Thymus (tissue), 11 donors: ENCODE results near the gene FGF13. TPM values are rescaled to one million over a fixed set of nuclear protein-coding genes. Genes with fewer than 3 reads are reported as not detected.

Experiments
- DNase-seq, 9 donors: peaks; one replicate each; pipeline ENCODE4 v3.0.0-alpha.2; 2013; ENCODE audit warnings: low spot score in 9 of 9, low read depth in 6 of 9, missing footprints in 1 of 9
- H3K27ac ChIP-seq, 2 donors: one replicate each; pipeline ENCODE4 v1.5.1; 2013; ENCODE audit warnings: control low read depth in 1 of 2, low read depth in 1 of 2, low read length in 1 of 2, mild to moderate bottlenecking in 1 of 2, moderate library complexity in 1 of 2
- H3K27me3 ChIP-seq, 2 donors: one replicate each; pipeline ENCODE4 v1.5.1; 2013; ENCODE audit warnings: low read length in 1 of 2; ENCODE audit not compliant: control insufficient read depth in 2 of 2, insufficient read depth in 1 of 2
- H3K36me3 ChIP-seq, 2 donors: one replicate each; pipeline ENCODE4 v1.5.1; 2013; ENCODE audit warnings: low read length in 1 of 2, mild to moderate bottlenecking in 1 of 2, moderate library complexity in 1 of 2; ENCODE audit not compliant: control insufficient read depth in 2 of 2, insufficient read depth in 2 of 2
- H3K4me1 ChIP-seq, 2 donors: one replicate each; pipeline ENCODE4 v1.5.1; 2013; ENCODE audit warnings: low read length in 2 of 2; ENCODE audit not compliant: control insufficient read depth in 2 of 2, insufficient read depth in 2 of 2
- H3K4me3 ChIP-seq, 2 donors: one replicate each; pipeline ENCODE4 v1.5.1; 2013; ENCODE audit warnings: low read length in 2 of 2, control low read depth in 1 of 2, mild to moderate bottlenecking in 1 of 2
- H3K9me3 ChIP-seq, 2 donors: one replicate each; pipeline ENCODE4 v1.5.1; 2013; ENCODE audit warnings: low read length in 1 of 2, mild to moderate bottlenecking in 1 of 2; ENCODE audit not compliant: control insufficient read depth in 2 of 2, insufficient read depth in 1 of 2
- WGBS: extraction: QIAGEN DNeasy Blood & Tissue Kit; methylation state at CpG from one replicate; pipeline ENCODE4 v1.1.7; 2013; 5-methylcytosine and 5-hydroxymethylcytosine counted together
- polyA plus RNA-seq: library from polyadenylated mRNA; stranded (reverse); fragments of 200-250 nt; gene quantifications from one replicate; pipeline ENCODE4 v1.2.3, GENCODE V29; 2013
- total RNA-seq: library from RNA; stranded (reverse); fragments of 120-200 nt; gene quantifications from one replicate; pipeline ENCODE4 v1.2.4, GENCODE V29; 2013
- donor health status: healthy.

FGF13 gene
- total and polyA plus RNA-seq, 2 donors, result 1.1 to 2.4 TPM

DNA sequence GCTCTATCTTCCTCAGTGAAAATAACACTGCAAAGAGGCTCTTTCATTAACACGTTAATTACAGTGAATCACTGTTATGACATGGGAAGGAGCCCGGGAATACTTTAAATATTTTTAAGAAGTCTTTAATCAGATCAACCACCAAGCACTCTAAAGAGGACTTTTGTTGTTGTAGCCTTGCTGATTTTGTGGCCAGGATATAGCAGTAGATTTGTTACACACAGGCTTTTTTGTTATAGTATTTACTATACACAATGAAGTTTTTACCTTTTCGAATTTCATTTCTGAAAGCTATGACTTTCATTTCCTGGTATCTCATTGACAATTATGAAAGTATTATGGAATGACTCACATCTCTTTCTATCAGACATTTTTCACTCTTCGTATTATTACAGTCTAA lies 20.3 kb downstream of the FGF13 start:
- 92% methylated on average over 4 of the region's 4 CpGs for WGBS
- Histone ChIP-seq H3K9me3 (no peaks in the 10 kb centered on the region), H3K27ac (no peak overlapping the region)

DNA sequence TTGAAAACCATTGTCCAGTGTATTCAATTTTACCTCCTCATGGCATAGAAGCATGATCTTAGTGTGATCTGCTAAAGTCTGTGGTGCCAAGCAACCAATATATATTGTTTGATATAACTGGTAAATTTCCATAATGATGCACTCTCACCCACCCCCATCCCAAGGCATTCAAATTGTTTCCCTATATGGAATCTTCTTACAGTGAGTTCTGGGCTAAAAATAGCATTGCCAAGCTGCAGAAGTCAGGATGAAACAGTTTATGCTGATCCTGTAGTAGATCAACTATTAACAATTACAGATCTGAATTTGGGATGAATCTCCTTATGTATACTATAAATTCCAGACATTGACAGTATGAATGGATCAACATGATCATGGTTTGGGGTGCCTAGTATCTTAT lies 20.9 kb downstream of the FGF13 start:
- H3K27ac ChIP-seq, result no peak overlapping the region
- H3K4me3 ChIP-seq, result no peak overlapping the region
- H3K27me3 ChIP-seq, result no peaks in the 10 kb centered on the region
- no peaks in the 10 kb centered on the region for H3K9me3 ChIP-seq
- H3K4me1 ChIP-seq, result no peaks in the 10 kb centered on the region
- DNase-seq, result no peak
- H3K36me3 ChIP-seq, result no peaks in the 10 kb centered on the region

More for the DNA sequence above, 20.3 kb downstream of the FGF13 start:
- Histone ChIP-seq H3K36me3 (no peaks in the 10 kb centered on the region), H3K4me1 (no peaks in the 10 kb centered on the region), H3K27me3 (no peaks in the 10 kb centered on the region), H3K4me3 (no peak overlapping the region)
- no peak for DNase-seq

DNA sequence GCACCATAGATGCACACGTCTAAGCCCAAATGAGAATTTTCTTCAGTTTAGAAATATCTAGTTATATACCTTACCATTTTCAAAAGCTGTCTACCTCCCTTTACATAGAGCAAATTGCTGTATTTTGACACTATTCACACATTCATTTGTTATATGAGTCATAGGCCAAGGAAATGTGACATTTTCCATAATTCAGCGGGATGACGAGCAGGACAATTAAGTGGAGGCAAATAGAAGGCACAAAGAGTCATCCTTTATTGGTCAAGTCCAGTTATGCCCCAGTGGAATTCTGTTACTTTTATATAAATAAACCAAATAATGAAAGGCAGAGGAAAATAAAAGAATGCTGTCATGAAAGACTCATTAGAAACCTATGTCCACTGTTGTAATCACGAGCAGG lies 27.9 kb downstream of the FGF13 start:
- Histone ChIP-seq H3K4me1 (no peaks in the 10 kb centered on the region), H3K27ac (no peak overlapping the region), H3K27me3 (no peaks in the 10 kb centered on the region), H3K36me3 (no peaks in the 10 kb centered on the region), H3K4me3 (no peak overlapping the region), H3K9me3 (no peaks in the 10 kb centered on the region)
- no peak for DNase-seq
- 94% methylated on average over 4 of the region's 4 CpGs for WGBS

DNA sequence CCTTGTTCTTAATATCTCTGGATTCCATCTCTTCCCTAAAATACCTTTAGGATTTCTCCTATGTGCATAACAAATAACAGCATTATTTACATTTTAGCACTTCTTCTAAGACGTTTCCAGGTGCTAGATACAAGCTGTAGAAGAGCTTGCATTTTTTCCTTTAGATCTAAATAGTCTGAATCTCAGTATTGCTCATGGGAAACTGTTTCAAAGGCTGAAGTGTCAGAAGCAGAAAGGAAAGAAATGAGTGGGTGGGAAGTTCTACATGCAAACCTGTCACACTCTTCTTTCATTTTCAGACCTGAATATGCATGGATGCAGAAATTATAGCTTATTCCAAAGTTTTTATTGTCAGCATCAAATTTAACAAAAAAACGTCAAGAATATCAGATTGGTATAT lies 41.8 kb downstream of the FGF13 start:
- no peak for DNase-seq
- Histone ChIP-seq H3K27ac (no peak overlapping the region), H3K4me1 (no peaks in the 10 kb centered on the region), H3K4me3 (no peak overlapping the region), H3K36me3 (no peaks in the 10 kb centered on the region), H3K9me3 (no peaks in the 10 kb centered on the region), H3K27me3 (no peaks in the 10 kb centered on the region)
- WGBS, result 44% methylated on average over 2 of the region's 2 CpGs

DNA sequence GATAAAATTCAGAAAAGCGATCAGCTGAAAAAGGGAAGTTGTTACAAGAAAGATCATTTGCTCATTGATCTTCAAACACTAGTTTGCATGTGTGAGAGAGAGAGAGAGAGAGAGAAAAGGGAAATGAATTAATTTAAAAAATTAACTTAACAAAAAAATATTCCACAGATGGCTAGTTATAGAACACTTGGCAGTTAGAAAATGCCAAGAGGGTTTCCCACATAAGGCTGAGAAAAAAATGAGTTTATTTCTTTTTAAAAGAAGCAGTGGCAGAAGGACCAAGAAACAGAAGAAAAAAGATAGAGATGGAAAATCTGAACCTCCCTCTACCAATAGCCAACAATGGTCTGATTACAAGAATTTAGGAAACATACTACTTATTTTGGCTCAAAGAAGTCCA lies 47.1 kb downstream of the FGF13 start:
- Histone ChIP-seq H3K27ac (no peak overlapping the region), H3K36me3 (no peaks in the 10 kb centered on the region), H3K4me1 (no peaks in the 10 kb centered on the region), H3K9me3 (no peaks in the 10 kb centered on the region), H3K27me3 (no peaks in the 10 kb centered on the region), H3K4me3 (no peak overlapping the region)
- DNase-seq, result no peak
- 85% methylated on average over 1 of the region's 1 CpG for WGBS

DNA sequence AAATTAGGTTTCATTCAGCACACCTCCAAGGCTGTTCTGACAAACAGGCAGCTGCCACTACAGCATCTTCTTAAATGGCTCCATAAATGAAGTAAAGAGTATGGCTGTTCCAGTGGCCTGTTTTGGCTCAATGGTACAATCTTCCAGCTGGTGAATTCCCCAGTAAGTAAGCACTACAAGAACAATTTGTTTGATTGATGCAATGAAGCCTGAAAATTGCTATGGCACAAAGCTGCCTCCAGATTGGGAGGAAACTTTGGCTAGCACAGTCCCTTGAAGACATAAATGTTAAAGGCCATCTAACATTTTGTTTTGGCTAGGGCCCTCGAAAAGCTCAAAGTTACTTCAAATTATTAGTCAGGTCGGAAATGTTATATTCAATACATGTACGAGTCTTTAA lies 47.5 kb downstream of the FGF13 start:
- no peaks in the 10 kb centered on the region for H3K36me3 ChIP-seq
- H3K27ac ChIP-seq, result no peak overlapping the region
- no peaks in the 10 kb centered on the region for H3K9me3 ChIP-seq
- no peak for DNase-seq
- H3K4me1 ChIP-seq, result no peaks in the 10 kb centered on the region
- no peak overlapping the region for H3K4me3 ChIP-seq
- WGBS, result 94% methylated on average over 3 of the region's 3 CpGs
- no peaks in the 10 kb centered on the region for H3K27me3 ChIP-seq

DNA sequence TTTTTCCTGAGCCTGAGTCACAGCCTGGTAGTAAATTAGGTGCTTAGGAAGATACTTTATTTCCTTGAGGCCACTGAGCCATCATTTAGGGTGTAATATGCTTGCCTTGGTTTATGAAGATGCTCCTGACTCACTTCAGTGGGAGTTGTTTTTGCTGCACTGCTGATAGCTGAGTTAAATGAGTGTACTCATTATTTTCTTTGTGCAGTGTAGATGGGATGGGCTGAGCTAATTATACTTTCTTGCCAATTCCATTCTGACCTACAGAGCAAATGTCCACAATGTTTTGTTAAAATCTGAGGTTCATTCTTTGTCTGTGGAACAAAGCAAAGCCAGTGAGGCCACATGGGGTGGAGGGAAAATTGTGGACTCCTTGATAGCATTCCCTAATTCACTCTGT lies 60.0 kb downstream of the FGF13 start:
- no peaks in the 10 kb centered on the region for H3K27me3 ChIP-seq
- no peak overlapping the region for H3K27ac ChIP-seq
- H3K9me3 ChIP-seq, result no peaks in the 10 kb centered on the region
- H3K36me3 ChIP-seq, result no peaks in the 10 kb centered on the region
- no peaks in the 10 kb centered on the region for H3K4me1 ChIP-seq
- H3K4me3 ChIP-seq, result no peak overlapping the region
- DNase-seq, result no peak

DNA sequence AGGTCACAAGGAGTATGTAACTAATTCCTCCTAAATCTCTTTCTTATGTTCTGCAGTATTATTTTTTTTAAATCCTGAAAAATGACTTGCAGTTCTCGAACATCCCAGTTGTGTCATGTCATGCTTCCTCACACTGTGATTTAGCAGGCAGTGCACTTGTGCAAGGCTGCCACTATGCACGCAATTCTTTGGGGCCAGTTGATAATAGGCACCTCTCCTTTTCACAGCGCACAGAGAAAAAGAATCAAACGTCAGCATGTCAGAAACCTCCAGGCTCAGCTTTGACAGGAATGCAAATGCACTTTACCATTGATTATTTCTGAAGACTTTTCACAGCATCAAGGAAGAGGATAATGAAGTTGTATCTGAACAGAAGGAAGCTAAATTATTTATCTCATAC lies 62.9 kb downstream of the FGF13 start:
- H3K27me3 ChIP-seq, result no peaks in the 10 kb centered on the region
- H3K4me1 ChIP-seq, result no peaks in the 10 kb centered on the region
- no peaks in the 10 kb centered on the region for H3K9me3 ChIP-seq
- H3K4me3 ChIP-seq, result no peak overlapping the region
- no peak for DNase-seq
- no peak overlapping the region for H3K27ac ChIP-seq
- H3K36me3 ChIP-seq, result no peaks in the 10 kb centered on the region
- WGBS, result 72% methylated on average over 4 of the region's 4 CpGs

DNA sequence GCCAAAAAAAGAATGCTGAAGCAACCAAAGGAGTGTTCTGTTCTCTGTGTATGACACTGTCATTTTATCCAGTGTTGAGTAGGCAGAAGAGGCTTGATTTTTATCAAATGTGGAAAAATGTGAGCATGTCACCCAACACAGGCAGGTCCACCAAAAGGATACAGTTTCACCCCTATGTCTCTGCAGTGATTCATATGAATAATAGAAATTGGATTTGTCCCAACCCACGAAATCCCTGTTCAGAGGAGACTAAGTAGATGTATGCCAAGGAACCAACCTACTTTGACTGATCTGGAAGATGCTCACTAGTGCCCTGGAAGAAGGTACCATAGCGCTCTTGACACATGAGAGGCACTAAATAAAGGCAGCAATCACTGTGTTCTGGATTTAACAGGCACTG lies 72.5 kb downstream of the FGF13 start:
- no peak for DNase-seq
- WGBS, result 66% methylated on average over 2 of the region's 2 CpGs
- Histone ChIP-seq H3K9me3 (no peaks in the 10 kb centered on the region), H3K4me3 (no peak overlapping the region), H3K4me1 (no peaks in the 10 kb centered on the region), H3K27ac (no peak overlapping the region), H3K27me3 (no peaks in the 10 kb centered on the region), H3K36me3 (no peaks in the 10 kb centered on the region)
